Suprapubic skin (tissue), 4 donors: ENCODE results near the gene MON1A. TPM values are rescaled to one million over a fixed set of nuclear protein-coding genes. Genes with fewer than 3 reads are reported as not detected.

Source experiments
- DNase-seq, 2 donors: peaks; one replicate each; pipeline ENCODE4 v3.0.0-alpha.2; 2019; ENCODE audit warnings: low spot score in 2 of 2
- H3K27ac ChIP-seq: fragments of 200-600 bp; sonication (generic); one replicate; pipeline ENCODE4 v1.5.1; 2019
- H3K27me3 ChIP-seq: fragments of 200-600 bp; sonication (generic); one replicate; pipeline ENCODE4 v1.5.1; 2019
- H3K36me3 ChIP-seq: fragments of 200-600 bp; sonication (generic); one replicate; pipeline ENCODE4 v1.5.1; 2019
- H3K4me1 ChIP-seq: fragments of 200-600 bp; sonication (generic); one replicate; pipeline ENCODE4 v1.5.1; 2019
- H3K4me3 ChIP-seq: fragments of 200-600 bp; sonication (generic); one replicate; pipeline ENCODE4 v1.5.1; 2019; ENCODE audit warnings: mild to moderate bottlenecking
- H3K9me3 ChIP-seq: fragments of 200-600 bp; sonication (generic); one replicate; pipeline ENCODE4 v1.5.1; 2019
- CTCF ChIP-seq, 2 donors: fragments of 200-600 bp in 1 of 2; fragments of 450-650 bp in 1 of 2; sonication (generic) in 1 of 2; IDR thresholded peaks; one replicate each; pipeline ENCODE4 v1.5.1; 2016 to 2019; ENCODE audit warnings: antibody characterized with exemption in 2 of 2, mild to moderate bottlenecking in 1 of 2, moderate library complexity in 1 of 2
- EP300 ChIP-seq: sonication (generic); formaldehyde crosslinking; IDR thresholded peaks from one replicate; pipeline ENCODE4 v1.6.1; 2017; ENCODE audit warnings: antibody characterized with exemption
- POLR2A ChIP-seq, 2 donors: fragments of 450-650 bp; IDR thresholded peaks; one replicate each; pipeline ENCODE4 v1.6.1; 2017; ENCODE audit warnings: antibody characterized with exemption in 2 of 2, mild to moderate bottlenecking in 2 of 2, moderate library complexity in 2 of 2
- POLR2AphosphoS5 ChIP-seq, 3 donors: sonication (generic); formaldehyde crosslinking; IDR thresholded peaks; one replicate each; pipeline ENCODE4 v1.6.1; 2017; ENCODE audit warnings: antibody characterized with exemption in 3 of 3
- WGBS: methylation state at CpG from one replicate; pipeline ENCODE4 v1.1.5; 2018; 5-methylcytosine and 5-hydroxymethylcytosine counted together
- total RNA-seq, 4 donors: library from RNA; depleted of rRNA; stranded (reverse); fragments of >200 nt; gene quantifications; one replicate each; pipeline ENCODE4 v1.1.0, GENCODE V29; 2016

Gene MON1A
- total RNA-seq, result 10 to 100 TPM in 3 of 4 donors, 1 to 10 TPM in 1; 6.2 to 15.6 (median 11.9) TPM

- peak; percentile 98 for DNase-seq
- Histone ChIP-seq H3K27me3 (no peaks in the 10 kb centered on the region), H3K27ac (peak within 1 kb of the TSS; percentile 74), H3K36me3 (no peaks in the 10 kb centered on the region), H3K4me1 (peaks cover 22% of the 10 kb centered on the region), H3K4me3 (peak within 1 kb of the TSS; percentile 90), H3K9me3 (no peaks in the 10 kb centered on the region)
- under 1% methylated on average over 33 of the region's 56 CpGs for WGBS
- TF ChIP-seq CTCF (IDR thresholded peaks at IDR 0.05) (no peak), POLR2AphosphoS5 (IDR thresholded peaks at IDR 0.05) (peak in 2 of 3 donors; percentile 31 to 43)
Measured at GRCh38 chr3:49929291-49930167, at the start of gene MON1A. MON1A (minus strand) TSS chr3:49929811; CDS start chr3:49913346, 16,465 bp downstream.

- no peak overlapping the region for H3K4me3 ChIP-seq
- peaks cover 61% of the 10 kb centered on the region for H3K36me3 ChIP-seq
- no peak overlapping the region for H3K27ac ChIP-seq
- no peaks in the 10 kb centered on the region for H3K27me3 ChIP-seq
- 87% methylated on average over 2 of the region's 2 CpGs for WGBS
- no peaks in the 10 kb centered on the region for H3K9me3 ChIP-seq
- no peaks in the 10 kb centered on the region for H3K4me1 ChIP-seq
- no peak for TF ChIP-seq EP300
- TF ChIP-seq POLR2AphosphoS5 (IDR thresholded peaks at IDR 0.05), result no peak
- DNase-seq, result no peak
Measured at GRCh38 chr3:49976942-49977341, 47.3 kb upstream of the MON1A start.

GRCh38 chr3:49972656-49973055, 43.0 kb upstream of the MON1A start:
- Histone ChIP-seq H3K36me3 (peaks cover 44% of the 10 kb centered on the region), H3K27me3 (no peaks in the 10 kb centered on the region), H3K4me1 (no peaks in the 10 kb centered on the region), H3K27ac (no peak overlapping the region), H3K4me3 (no peak overlapping the region), H3K9me3 (no peaks in the 10 kb centered on the region)
- WGBS, result 93% methylated on average over 10 of the region's 10 CpGs
- TF ChIP-seq EP300 (no peak), POLR2A (IDR thresholded peaks at IDR 0.05) (no peak)
- DNase-seq, result no peak

- 86% methylated on average over 8 of the region's 8 CpGs for WGBS
- H3K4me1 ChIP-seq, result peaks cover 8% of the 10 kb centered on the region
- no peak for DNase-seq
- H3K27ac ChIP-seq, result no peak overlapping the region
- TF ChIP-seq CTCF (IDR thresholded peaks at IDR 0.05) (no peak), POLR2AphosphoS5 (IDR thresholded peaks at IDR 0.05) (no peak), POLR2A (IDR thresholded peaks at IDR 0.05) (no peak), EP300 (no peak)
- H3K9me3 ChIP-seq, result no peaks in the 10 kb centered on the region
- H3K4me3 ChIP-seq, result no peak overlapping the region
- H3K27me3 ChIP-seq, result no peaks in the 10 kb centered on the region
- H3K36me3 ChIP-seq, result peaks cover 25% of the 10 kb centered on the region
Measured at GRCh38 chr3:49968346-49968745, 38.7 kb upstream of the MON1A start.

GRCh38 chr3:49967291-49967690, 37.7 kb upstream of the MON1A start:
- no peak for DNase-seq
- no peaks in the 10 kb centered on the region for H3K9me3 ChIP-seq
- peaks cover 22% of the 10 kb centered on the region for H3K36me3 ChIP-seq
- TF ChIP-seq POLR2AphosphoS5 (IDR thresholded peaks at IDR 0.05), result no peak
- no peak for TF ChIP-seq CTCF (IDR thresholded peaks at IDR 0.05)
- no peak for TF ChIP-seq POLR2A (IDR thresholded peaks at IDR 0.05)
- no peak for TF ChIP-seq EP300
- peaks cover 8% of the 10 kb centered on the region for H3K4me1 ChIP-seq
- H3K4me3 ChIP-seq, result no peak overlapping the region
- no peaks in the 10 kb centered on the region for H3K27me3 ChIP-seq
- WGBS, result 71% methylated on average over 6 of the region's 6 CpGs
- H3K27ac ChIP-seq, result no peak overlapping the region

- no peak for DNase-seq
- Histone ChIP-seq H3K27ac (no peak overlapping the region), H3K4me1 (peaks cover 8% of the 10 kb centered on the region), H3K27me3 (no peaks in the 10 kb centered on the region), H3K9me3 (no peaks in the 10 kb centered on the region), H3K36me3 (peaks cover 16% of the 10 kb centered on the region), H3K4me3 (no peak overlapping the region)
- TF ChIP-seq POLR2AphosphoS5 (IDR thresholded peaks at IDR 0.05), result no peak
- no peak for TF ChIP-seq EP300
- TF ChIP-seq CTCF (IDR thresholded peaks at IDR 0.05), result no peak
- WGBS, result 80% methylated on average over 1 of the region's 1 CpG
Measured at GRCh38 chr3:49966233-49966942, 36.8 kb upstream of the MON1A start.
